Neural cell (in vitro differentiated cells): ENCODE data around the gene P2RX3. TPM values are rescaled to one million over a fixed set of nuclear protein-coding genes. Genes with fewer than 3 reads are reported as not detected.
A peak's percentile ranks its signal among the peaks of the same experiment; 100 is the strongest.
"Not testable (repeated sequence)": the region's sequence is repeated elsewhere in the genome, so short reads cannot be mapped to it uniquely, and the experiment has no call there.

ENCODE experiments used
- H2AFZ ChIP-seq: fragments of 200-600, 300-800 bp; sonication (generic), shearing (Covaris generic); 2 replicates; pipeline ENCODE4 v1.6.0; 2014; ENCODE audit warnings: low read depth, mild to moderate bottlenecking, antibody characterized with exemption, low read length, moderate library complexity
- H3F3A ChIP-seq: fragments of 200-600 bp; shearing (Covaris generic); 2 replicates; pipeline ENCODE4 v1.6.1; 2016; ENCODE audit warnings: mild to moderate bottlenecking, moderate library complexity, mixed read lengths, antibody characterized with exemption, low read length; ENCODE audit not compliant: insufficient read depth, poor library complexity, severe bottlenecking
- H3K27ac ChIP-seq: fragments of 200-600, 300-800 bp; sonication (generic), shearing (Covaris generic); 2 replicates; pipeline ENCODE4 v1.5.1; 2014; ENCODE audit warnings: mild to moderate bottlenecking, low read length, moderate library complexity
- H3K27me3 ChIP-seq: fragments of 300-800, 200-600 bp; sonication (generic), shearing (Covaris generic); 2 replicates; pipeline ENCODE4 v1.6.0; 2014; ENCODE audit warnings: mild to moderate bottlenecking, low read depth, low read length, moderate library complexity; ENCODE audit not compliant: insufficient read depth
- H3K36me3 ChIP-seq: fragments of 300-800, 200-600 bp; sonication (generic), shearing (Covaris generic); 2 replicates; pipeline ENCODE4 v1.5.1; 2014; ENCODE audit warnings: mild to moderate bottlenecking, antibody characterized with exemption, low read length, moderate library complexity; ENCODE audit not compliant: insufficient read depth
- H3K4me2 ChIP-seq: fragments of 300-800, 200-600 bp; sonication (generic), shearing (Covaris generic); 2 replicates; pipeline ENCODE4 v1.6.0; 2014; ENCODE audit warnings: mild to moderate bottlenecking, low read length
- H3K4me3 ChIP-seq: fragments of 300-800, 200-600 bp; sonication (generic), shearing (Covaris generic); 2 replicates; pipeline ENCODE4 v1.5.1; 2014; ENCODE audit warnings: mild to moderate bottlenecking, low read length, moderate library complexity
- H3K79me2 ChIP-seq: fragments of 200-600 bp; shearing (Covaris generic); replicated peaks from 2 replicates; pipeline ENCODE4 v1.6.0; 2014; ENCODE audit warnings: mild to moderate bottlenecking, low read length, moderate library complexity; ENCODE audit not compliant: insufficient read depth
- H3K9ac ChIP-seq: fragments of 300-800, 200-600 bp; sonication (generic), shearing (Covaris generic); 2 replicates; pipeline ENCODE4 v1.6.1; 2016; ENCODE audit warnings: mild to moderate bottlenecking, low read length, mixed read lengths
- H3K9me2 ChIP-seq: fragments of 200-600 bp; shearing (Covaris generic); 2 replicates; pipeline ENCODE4 v1.6.1; 2016; ENCODE audit warnings: mild to moderate bottlenecking, low read length, mixed read lengths; ENCODE audit not compliant: insufficient read depth
- H3K9me3 ChIP-seq: fragments of 200-600, 300-800 bp; sonication (generic), shearing (Covaris generic); 2 replicates; pipeline ENCODE4 v1.6.1; 2016; ENCODE audit warnings: mild to moderate bottlenecking, mixed run types, low read length, moderate library complexity, mixed read lengths
- H4K20me1 ChIP-seq: fragments of 200-600 bp; shearing (Covaris generic); 2 replicates; pipeline ENCODE4 v1.6.1; 2016; ENCODE audit warnings: mild to moderate bottlenecking, mixed run types; ENCODE audit not compliant: insufficient read depth
- EP300 ChIP-seq: fragments of 450-650 bp; conservative IDR thresholded peaks from 2 replicates; pipeline ENCODE4 v1.6.1; 2014; ENCODE audit warnings: antibody characterized with exemption, mild to moderate bottlenecking, moderate library complexity; ENCODE audit not compliant: poor library complexity, severe bottlenecking
- EZH2 ChIP-seq: fragments of 200-600, 300-800 bp; shearing (Covaris generic), sonication (generic); IDR thresholded peaks from 2 replicates; pipeline ENCODE4 v1.6.1; 2014; ENCODE audit warnings: antibody characterized with exemption, low read length, borderline replicate concordance, mild to moderate bottlenecking; ENCODE audit not compliant: insufficient read depth, poor library complexity, severe bottlenecking
- MXI1 ChIP-seq: fragments of 450-650 bp; conservative IDR thresholded peaks from 2 replicates; pipeline ENCODE4 v1.6.1; 2014; ENCODE audit warnings: antibody characterized with exemption, mild to moderate bottlenecking; ENCODE audit not compliant: poor library complexity, severe bottlenecking
- POLR2AphosphoS5 ChIP-seq: IDR thresholded peaks from 2 replicates; pipeline ENCODE4 v1.6.1; 2012
- RAD21 ChIP-seq: fragments of 450-650 bp; conservative IDR thresholded peaks from 2 replicates; pipeline ENCODE4 v1.6.1; 2014; ENCODE audit warnings: antibody characterized with exemption, mild to moderate bottlenecking, moderate library complexity
- SMC3 ChIP-seq: fragments of 450-650 bp; conservative IDR thresholded peaks from 2 replicates; pipeline ENCODE4 v1.6.1; 2014; ENCODE audit warnings: antibody characterized with exemption, mild to moderate bottlenecking, moderate library complexity; ENCODE audit not compliant: poor library complexity
- TAF1 ChIP-seq: IDR thresholded peaks from 2 replicates; pipeline ENCODE4 v1.6.1; 2012; ENCODE audit warnings: low read depth
- polyA plus RNA-seq: library from polyadenylated mRNA; depleted of rRNA; stranded (reverse); fragments of >200 nt; gene quantifications from 2 replicates; pipeline ENCODE4 v1.2.3, GENCODE V29; 2014
- TF ChIP-seq, protein P1 (sequence below): fragments of 450-650 bp; IDR thresholded peaks from 2 replicates; pipeline ENCODE4 v1.5.1; 2014; ENCODE audit warnings: antibody characterized with exemption, mild to moderate bottlenecking, moderate library complexity; ENCODE audit not compliant: poor library complexity, severe bottlenecking
- TF ChIP-seq, protein P2 (sequence below): IDR thresholded peaks from 2 replicates; pipeline ENCODE4 v1.6.1; 2012; ENCODE audit warnings: borderline replicate concordance

P2RX3 gene
- polyA plus RNA-seq, 1 donor from 2014 or later: not detected

DNA sequence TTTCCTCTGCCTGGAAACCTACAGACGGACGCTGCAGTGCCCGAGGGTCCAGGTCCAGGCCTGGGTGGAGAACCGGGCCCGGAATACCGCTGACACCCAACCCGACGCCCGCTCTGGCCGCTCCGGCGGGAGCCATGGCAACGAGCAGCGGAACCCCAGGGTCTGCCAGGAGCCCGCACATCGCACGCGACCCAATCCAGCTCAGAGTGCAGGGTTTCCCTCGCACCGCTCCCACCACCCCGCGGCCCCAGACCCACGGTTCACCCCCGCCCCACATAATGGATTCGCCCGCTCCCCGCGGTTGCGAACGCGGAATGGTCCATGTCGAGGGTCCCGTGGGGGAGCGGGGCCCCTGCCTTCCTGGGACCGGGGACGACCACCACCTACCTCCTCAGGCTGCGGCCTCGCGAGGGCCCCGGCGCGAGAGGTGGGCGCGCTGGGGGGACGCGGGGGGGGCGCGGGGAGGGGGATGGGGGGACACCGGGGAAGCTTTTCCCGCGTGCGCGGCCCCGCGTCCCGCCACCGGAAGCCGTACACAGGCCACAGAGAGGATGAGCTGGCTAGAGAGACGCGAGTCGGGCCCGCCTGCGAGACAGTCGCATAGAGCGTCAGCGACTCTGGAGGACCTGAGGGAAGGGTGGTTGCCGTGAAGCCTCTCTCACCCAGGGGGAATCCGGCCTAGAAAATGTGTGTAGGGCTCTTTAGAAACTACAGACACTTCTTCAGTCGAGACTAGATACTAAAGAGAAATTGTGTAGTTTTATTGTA, 2.6 kb upstream of the P2RX3 start, which contains the start of gene SSRP1:
Gene SSRP1 (minus strand): TSS at position 550 of the 768 bp plus-strand sequence. CDS start 771 bp downstream, outside the sequence.
- peaks cover 4% of the 10 kb centered on the region for H3F3A ChIP-seq
- TF ChIP-seq EZH2 (no peak), TAF1 (peak; percentile 53), POLR2AphosphoS5 (peak; percentile 46), RAD21 (no peak), SMC3 (peak; percentile 21), EP300 (peak; percentile 9), MXI1 (peak; percentile 78)
- TF ChIP-seq, protein P1, sequence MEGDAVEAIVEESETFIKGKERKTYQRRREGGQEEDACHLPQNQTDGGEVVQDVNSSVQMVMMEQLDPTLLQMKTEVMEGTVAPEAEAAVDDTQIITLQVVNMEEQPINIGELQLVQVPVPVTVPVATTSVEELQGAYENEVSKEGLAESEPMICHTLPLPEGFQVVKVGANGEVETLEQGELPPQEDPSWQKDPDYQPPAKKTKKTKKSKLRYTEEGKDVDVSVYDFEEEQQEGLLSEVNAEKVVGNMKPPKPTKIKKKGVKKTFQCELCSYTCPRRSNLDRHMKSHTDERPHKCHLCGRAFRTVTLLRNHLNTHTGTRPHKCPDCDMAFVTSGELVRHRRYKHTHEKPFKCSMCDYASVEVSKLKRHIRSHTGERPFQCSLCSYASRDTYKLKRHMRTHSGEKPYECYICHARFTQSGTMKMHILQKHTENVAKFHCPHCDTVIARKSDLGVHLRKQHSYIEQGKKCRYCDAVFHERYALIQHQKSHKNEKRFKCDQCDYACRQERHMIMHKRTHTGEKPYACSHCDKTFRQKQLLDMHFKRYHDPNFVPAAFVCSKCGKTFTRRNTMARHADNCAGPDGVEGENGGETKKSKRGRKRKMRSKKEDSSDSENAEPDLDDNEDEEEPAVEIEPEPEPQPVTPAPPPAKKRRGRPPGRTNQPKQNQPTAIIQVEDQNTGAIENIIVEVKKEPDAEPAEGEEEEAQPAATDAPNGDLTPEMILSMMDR: peak; percentile 44
- TF ChIP-seq, protein P2, sequence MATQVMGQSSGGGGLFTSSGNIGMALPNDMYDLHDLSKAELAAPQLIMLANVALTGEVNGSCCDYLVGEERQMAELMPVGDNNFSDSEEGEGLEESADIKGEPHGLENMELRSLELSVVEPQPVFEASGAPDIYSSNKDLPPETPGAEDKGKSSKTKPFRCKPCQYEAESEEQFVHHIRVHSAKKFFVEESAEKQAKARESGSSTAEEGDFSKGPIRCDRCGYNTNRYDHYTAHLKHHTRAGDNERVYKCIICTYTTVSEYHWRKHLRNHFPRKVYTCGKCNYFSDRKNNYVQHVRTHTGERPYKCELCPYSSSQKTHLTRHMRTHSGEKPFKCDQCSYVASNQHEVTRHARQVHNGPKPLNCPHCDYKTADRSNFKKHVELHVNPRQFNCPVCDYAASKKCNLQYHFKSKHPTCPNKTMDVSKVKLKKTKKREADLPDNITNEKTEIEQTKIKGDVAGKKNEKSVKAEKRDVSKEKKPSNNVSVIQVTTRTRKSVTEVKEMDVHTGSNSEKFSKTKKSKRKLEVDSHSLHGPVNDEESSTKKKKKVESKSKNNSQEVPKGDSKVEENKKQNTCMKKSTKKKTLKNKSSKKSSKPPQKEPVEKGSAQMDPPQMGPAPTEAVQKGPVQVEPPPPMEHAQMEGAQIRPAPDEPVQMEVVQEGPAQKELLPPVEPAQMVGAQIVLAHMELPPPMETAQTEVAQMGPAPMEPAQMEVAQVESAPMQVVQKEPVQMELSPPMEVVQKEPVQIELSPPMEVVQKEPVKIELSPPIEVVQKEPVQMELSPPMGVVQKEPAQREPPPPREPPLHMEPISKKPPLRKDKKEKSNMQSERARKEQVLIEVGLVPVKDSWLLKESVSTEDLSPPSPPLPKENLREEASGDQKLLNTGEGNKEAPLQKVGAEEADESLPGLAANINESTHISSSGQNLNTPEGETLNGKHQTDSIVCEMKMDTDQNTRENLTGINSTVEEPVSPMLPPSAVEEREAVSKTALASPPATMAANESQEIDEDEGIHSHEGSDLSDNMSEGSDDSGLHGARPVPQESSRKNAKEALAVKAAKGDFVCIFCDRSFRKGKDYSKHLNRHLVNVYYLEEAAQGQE: no peak
- peak within 1 kb of the TSS; percentile 82 for H3K27ac ChIP-seq
- H3K4me3 ChIP-seq: peak within 1 kb of the TSS; percentile 80
- no peaks in the 10 kb centered on the region for H3K36me3 ChIP-seq
- H3K4me2 ChIP-seq: peak within 1 kb of the TSS; percentile 73
- H3K9me2 ChIP-seq: no peaks in the 10 kb centered on the region
- no peaks in the 10 kb centered on the region for H3K27me3 ChIP-seq
- peaks cover 22% of the 10 kb centered on the region for H3K79me2 ChIP-seq
- peak within 1 kb of the TSS; percentile 91 for H2AFZ ChIP-seq
- no peaks in the 10 kb centered on the region for H3K9me3 ChIP-seq
- peak within 1 kb of the TSS; percentile 87 for H3K9ac ChIP-seq
- no peaks in the 10 kb centered on the region for H4K20me1 ChIP-seq

DNA sequence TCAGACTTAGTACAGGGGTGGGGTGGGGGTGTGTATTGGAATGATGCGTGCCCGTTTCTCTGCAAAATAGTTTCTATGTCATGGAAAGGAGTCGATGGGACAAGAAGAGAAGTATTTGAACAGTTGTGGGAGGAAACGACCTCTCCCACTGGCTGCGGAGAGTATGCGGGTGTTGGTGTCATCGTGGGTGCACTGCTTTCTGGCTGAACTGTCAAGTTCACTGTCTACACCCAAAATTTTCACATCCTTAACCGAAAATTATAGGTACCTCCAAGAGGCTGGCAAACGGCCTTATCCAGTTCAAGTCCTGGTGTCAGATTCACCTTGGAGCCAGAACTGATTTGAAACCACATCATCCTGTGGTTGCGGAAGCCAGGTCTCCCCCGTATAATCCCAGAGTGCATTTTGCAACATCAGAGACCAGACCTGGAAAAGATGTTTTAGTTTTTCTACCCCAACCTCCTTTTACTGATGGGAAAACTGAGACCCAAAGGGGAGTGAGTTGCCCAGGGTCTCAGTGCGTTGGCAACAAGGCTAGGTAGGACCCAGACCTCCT, 2.0 kb upstream of the P2RX3 start:
- no peaks in the 10 kb centered on the region for H3K27me3 ChIP-seq
- H2AFZ ChIP-seq: peak overlapping the region; percentile 91
- peak overlapping the region; percentile 73 for H3K4me2 ChIP-seq
- H3F3A ChIP-seq: peaks cover 4% of the 10 kb centered on the region
- H3K4me3 ChIP-seq: peak overlapping the region; percentile 80
- H3K9ac ChIP-seq: peak overlapping the region; percentile 87
- no peaks in the 10 kb centered on the region for H4K20me1 ChIP-seq
- peak overlapping the region; percentile 82 for H3K27ac ChIP-seq
- TF ChIP-seq, protein P2: no peak
- TF ChIP-seq, protein P1: no peak
- TF ChIP-seq EP300 (no peak), TAF1 (no peak), SMC3 (no peak), RAD21 (no peak), POLR2AphosphoS5 (no peak), MXI1 (no peak), EZH2 (no peak)
- H3K9me2 ChIP-seq: no peaks in the 10 kb centered on the region
- no peaks in the 10 kb centered on the region for H3K36me3 ChIP-seq
- H3K79me2 ChIP-seq: peaks cover 22% of the 10 kb centered on the region
- H3K9me3 ChIP-seq: no peaks in the 10 kb centered on the region

DNA sequence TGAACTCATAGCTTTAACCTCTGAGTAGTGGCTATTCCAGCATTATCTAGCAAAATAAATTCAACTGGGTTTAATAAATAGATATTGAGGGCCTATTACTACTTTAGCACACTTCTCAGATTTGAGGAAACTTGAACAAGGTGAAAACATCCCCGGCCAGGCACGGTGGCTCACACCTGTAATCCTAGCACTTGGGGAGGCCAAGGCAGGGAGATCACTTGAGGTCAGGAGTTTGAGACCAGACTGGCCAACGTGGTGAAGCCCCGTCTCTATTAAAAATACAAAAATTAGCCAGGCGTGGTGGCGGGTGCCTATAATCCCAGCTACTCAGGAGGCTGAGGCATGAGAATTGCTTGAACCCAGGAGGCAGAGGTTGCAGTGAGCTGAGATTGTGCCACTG, 1.3 kb upstream of the P2RX3 start:
- H3K9ac ChIP-seq, H2AFZ ChIP-seq, H3K4me3 ChIP-seq: not testable (repeated sequence)

More for the DNA sequence above, 1.3 kb upstream of the P2RX3 start:
- H3K4me2 ChIP-seq, H4K20me1 ChIP-seq, H3F3A ChIP-seq, H3K36me3 ChIP-seq, H3K9me3 ChIP-seq, H3K9me2 ChIP-seq, H3K27ac ChIP-seq, H3K27me3 ChIP-seq: not testable (repeated sequence)
- peaks cover 22% of the 10 kb centered on the region for H3K79me2 ChIP-seq
